ENCODE results near the gene KRTAP10-11. TPM values are rescaled to one million over a fixed set of nuclear protein-coding genes. Genes with fewer than 3 reads are reported as not detected.

KRTAP10-11 gene
- polyA plus RNA-seq, 1 of the 3 experiments (the other 2 are of a cell fraction) = not detected

DNA sequence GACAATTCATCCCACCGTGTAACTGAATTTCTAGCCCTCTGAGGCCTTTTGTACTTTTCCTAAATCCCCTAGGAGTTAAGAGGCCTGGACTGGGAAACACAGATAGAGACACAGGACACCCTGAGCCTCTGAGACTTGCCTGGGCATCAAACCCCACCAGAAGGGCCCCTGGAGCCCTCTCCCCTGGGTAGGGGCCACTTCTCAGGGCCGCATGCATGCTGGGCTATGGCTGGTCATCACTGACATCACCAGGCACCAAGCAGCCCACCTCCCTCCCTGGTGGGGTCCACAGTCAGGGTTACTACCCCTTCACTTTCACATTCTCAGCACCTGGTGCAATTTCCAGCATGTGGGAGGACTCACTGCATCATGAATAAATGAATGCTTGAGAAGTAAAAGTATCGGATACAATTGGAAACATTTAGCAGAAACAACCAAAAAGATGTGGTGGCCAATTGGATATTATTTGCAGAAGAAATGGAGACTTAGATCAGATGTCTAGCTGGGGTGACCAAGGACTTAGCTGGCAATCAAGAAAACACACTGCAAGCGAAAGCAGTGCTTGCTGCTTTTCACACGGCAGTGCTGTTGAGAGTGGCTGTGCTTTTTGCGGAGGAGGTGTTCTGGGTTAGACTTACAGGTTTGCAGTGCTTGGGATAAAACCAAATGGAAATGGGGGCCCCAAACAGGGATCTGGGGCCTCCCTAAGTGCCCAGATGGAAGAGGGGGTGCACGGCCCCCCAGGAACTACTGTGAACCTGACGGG is 46.8 kb upstream of the KRTAP10-11 start:
- POLR2A ChIA-PET = no interaction called here

More for the DNA sequence above, 46.8 kb upstream of the KRTAP10-11 start:
- H3K9me2 ChIP-seq = no peaks in the 10 kb centered on the region
- H3K4me2 ChIP-seq = no peak overlapping the region
- H3K9me3 ChIP-seq = no peaks in the 10 kb centered on the region
- H4K20me1 ChIP-seq (ENCODE audit: insufficient read depth) = no peaks in the 10 kb centered on the region
- H3K79me2 ChIP-seq (ENCODE audit: insufficient read depth) = no peaks in the 10 kb centered on the region
- TF ChIP-seq SMC3 (IDR thresholded peaks at IDR 0.05; ENCODE audit: low read depth, low read length) (no peak), MEF2A (IDR thresholded peaks at IDR 0.05; ENCODE audit: borderline replicate concordance, low read depth) (no peak), FOXM1 (IDR thresholded peaks at IDR 0.05; ENCODE audit: low read depth) (no peak), TEAD4 (IDR thresholded peaks at IDR 0.05; ENCODE audit: borderline replicate concordance, insufficient read depth) (no peak), REST (IDR thresholded peaks at IDR 0.05; ENCODE audit: low read depth, low read length) (no peak), FOXJ3 (CRISPR knock-in tag; IDR thresholded peaks at IDR 0.05) (no peak), TAF1 (IDR thresholded peaks at IDR 0.05; ENCODE audit: borderline replicate concordance, low read depth, low read length) (no peak), MAX (IDR thresholded peaks at IDR 0.05; ENCODE audit: low read depth) (no peak), NRF1 (IDR thresholded peaks at IDR 0.05; ENCODE audit: low read depth, low read length) (no peak), TCF12 (IDR thresholded peaks at IDR 0.05) (no peak), YY1 (IDR thresholded peaks at IDR 0.05; ENCODE audit: low read depth) (no peak), SIN3A (IDR thresholded peaks at IDR 0.05; ENCODE audit: borderline replicate concordance, low read depth, low read length) (no peak), IRF3 (IDR thresholded peaks at IDR 0.05; ENCODE audit: low read depth, low read length) (no peak), GATA2 (CRISPR knock-in tag; IDR thresholded peaks at IDR 0.05) (no peak), RCOR1 (IDR thresholded peaks at IDR 0.05; ENCODE audit: low read length) (no peak), RXRA (IDR thresholded peaks at IDR 0.05; ENCODE audit: borderline replicate concordance, low read depth) (no peak)
- TF ChIP-seq, protein P1, sequence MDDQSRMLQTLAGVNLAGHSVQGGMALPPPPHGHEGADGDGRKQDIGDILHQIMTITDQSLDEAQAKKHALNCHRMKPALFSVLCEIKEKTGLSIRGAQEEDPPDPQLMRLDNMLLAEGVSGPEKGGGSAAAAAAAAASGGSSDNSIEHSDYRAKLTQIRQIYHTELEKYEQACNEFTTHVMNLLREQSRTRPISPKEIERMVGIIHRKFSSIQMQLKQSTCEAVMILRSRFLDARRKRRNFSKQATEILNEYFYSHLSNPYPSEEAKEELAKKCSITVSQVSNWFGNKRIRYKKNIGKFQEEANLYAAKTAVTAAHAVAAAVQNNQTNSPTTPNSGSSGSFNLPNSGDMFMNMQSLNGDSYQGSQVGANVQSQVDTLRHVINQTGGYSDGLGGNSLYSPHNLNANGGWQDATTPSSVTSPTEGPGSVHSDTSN (IDR thresholded peaks at IDR 0.05) = no peak
- TF ChIP-seq, protein P2, sequence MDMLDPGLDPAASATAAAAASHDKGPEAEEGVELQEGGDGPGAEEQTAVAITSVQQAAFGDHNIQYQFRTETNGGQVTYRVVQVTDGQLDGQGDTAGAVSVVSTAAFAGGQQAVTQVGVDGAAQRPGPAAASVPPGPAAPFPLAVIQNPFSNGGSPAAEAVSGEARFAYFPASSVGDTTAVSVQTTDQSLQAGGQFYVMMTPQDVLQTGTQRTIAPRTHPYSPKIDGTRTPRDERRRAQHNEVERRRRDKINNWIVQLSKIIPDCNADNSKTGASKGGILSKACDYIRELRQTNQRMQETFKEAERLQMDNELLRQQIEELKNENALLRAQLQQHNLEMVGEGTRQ (IDR thresholded peaks at IDR 0.05; ENCODE audit: borderline replicate concordance, low read depth, low read length) = no peak
- no peak overlapping the region for H3K4me3 ChIP-seq (ENCODE audit: low read depth in 2 of 2, low read length in 1 of 2)
- WGBS (ENCODE audit: low lambda C conversion rate) = 61% methylated on average over 5 of the region's 8 CpGs
- DNase-seq = no peak
- no peaks in the 10 kb centered on the region for H3F3A ChIP-seq (replicated peaks; ENCODE audit: insufficient read depth)
- CTCF ChIA-PET = no interaction called here
- no peaks in the 10 kb centered on the region; a peak in 1 of 4 replicates for H3K4me1 ChIP-seq (ENCODE audit: control insufficient read depth in 1 of 2, insufficient read depth in 2 of 2, low read depth in 1 of 2, low read length in 1 of 2)
- no peak overlapping the region for H3K9ac ChIP-seq
- H3K27ac ChIP-seq (ENCODE audit: low read depth in 2 of 2, low read length in 1 of 2) = no peak overlapping the region
- H3K27me3 ChIP-seq (ENCODE audit: insufficient read depth) = peaks cover 12% of the 10 kb centered on the region; the same call in 1 of the 2 replicates
- no peaks in the 10 kb centered on the region for H3K36me3 ChIP-seq (replicated peaks in 1 of 2; ENCODE audit: control insufficient read depth in 1 of 2, insufficient read depth in 2 of 2, low read length in 1 of 2)
- H2AFZ ChIP-seq (ENCODE audit: low read depth) = no peak overlapping the region

Measured in SK-N-SH (cell line).